Retinal pigment epithelial cell (primary cell): ENCODE data around the gene HMGB1.

Experiments
- DNase-seq: peaks from one replicate; pipeline ENCODE4 v3.0.0-alpha.2; 2010; ENCODE audit warnings: low read depth
- H3K4me3 ChIP-seq: 2 replicates; pipeline ENCODE4 v1.5.1; 2011; ENCODE audit warnings: mild to moderate bottlenecking, low read length, control low read depth, moderate library complexity
- TF ChIP-seq, protein P1 (sequence below): conservative IDR thresholded peaks from 2 replicates; pipeline ENCODE4 v1.5.1; 2011; ENCODE audit warnings: low read depth, low read length, control low read depth, inconsistent platforms

The HMGB1 gene

DNA sequence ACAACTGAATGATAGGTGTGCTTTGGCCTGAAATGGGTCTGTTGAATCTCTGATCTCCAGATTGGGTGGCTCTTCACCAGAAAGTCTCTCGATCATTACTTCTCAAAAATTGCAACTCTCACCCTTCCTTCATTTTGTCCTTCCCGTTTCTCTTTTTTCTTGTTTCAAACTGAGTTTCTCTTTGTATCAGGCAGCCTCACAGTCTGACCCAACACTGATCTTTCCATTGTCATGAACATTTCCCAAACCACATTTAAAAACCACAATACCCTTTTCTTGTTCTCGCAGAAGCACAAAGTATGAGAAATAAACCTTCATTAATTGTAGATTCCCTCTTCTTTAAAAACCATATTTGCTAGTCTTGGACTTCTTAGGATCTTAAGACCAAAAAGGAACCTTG, 33.6 kb upstream of the HMGB1 start:
- TF ChIP-seq, protein P1, sequence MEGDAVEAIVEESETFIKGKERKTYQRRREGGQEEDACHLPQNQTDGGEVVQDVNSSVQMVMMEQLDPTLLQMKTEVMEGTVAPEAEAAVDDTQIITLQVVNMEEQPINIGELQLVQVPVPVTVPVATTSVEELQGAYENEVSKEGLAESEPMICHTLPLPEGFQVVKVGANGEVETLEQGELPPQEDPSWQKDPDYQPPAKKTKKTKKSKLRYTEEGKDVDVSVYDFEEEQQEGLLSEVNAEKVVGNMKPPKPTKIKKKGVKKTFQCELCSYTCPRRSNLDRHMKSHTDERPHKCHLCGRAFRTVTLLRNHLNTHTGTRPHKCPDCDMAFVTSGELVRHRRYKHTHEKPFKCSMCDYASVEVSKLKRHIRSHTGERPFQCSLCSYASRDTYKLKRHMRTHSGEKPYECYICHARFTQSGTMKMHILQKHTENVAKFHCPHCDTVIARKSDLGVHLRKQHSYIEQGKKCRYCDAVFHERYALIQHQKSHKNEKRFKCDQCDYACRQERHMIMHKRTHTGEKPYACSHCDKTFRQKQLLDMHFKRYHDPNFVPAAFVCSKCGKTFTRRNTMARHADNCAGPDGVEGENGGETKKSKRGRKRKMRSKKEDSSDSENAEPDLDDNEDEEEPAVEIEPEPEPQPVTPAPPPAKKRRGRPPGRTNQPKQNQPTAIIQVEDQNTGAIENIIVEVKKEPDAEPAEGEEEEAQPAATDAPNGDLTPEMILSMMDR, result no peak
- no peak for DNase-seq
- H3K4me3 ChIP-seq, result no peak overlapping the region

DNA sequence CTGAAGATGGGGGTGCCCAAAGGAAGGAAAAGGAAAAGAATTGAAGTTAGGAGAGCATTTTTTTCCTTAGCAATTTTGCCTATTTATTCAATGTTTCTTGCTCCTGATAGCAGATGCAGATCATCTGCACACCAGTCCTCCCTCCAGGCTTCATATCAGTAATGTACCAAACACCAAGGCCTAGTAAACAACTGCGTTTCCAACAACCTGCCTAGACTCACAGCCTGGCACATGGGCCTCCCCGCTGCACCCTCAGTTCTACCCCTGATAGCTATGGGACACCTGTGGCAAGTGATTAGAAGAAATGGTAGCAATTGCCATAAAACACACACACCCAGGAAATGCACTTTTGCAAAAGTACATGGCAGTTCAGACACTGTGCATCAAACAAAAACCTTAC, 30.4 kb upstream of the HMGB1 start:
- TF ChIP-seq, protein P1, result no peak
- DNase-seq, result no peak

DNA sequence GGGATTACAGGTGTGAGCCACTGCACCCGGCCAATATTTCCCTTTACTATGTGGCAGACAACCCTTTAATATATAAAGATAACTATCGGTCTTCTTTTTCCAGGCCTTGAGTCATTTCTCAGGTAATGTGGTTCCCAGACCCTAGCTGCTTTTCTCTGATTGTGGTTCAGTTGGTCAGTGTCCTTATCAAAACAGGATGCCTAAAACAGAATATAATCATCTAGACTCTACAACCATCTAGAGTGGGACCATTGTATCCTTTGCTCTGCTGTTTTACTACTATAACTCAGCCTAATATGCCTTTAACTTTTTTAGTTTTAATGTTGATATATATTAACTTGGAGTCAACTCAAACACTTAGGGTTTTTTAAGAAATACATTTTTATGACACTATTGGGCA, 30.0 kb upstream of the HMGB1 start:
- no peak for DNase-seq
- TF ChIP-seq, protein P1, result no peak
- no peak overlapping the region for H3K4me3 ChIP-seq

More for the DNA sequence above, 30.4 kb upstream of the HMGB1 start:
- no peak overlapping the region for H3K4me3 ChIP-seq

DNA sequence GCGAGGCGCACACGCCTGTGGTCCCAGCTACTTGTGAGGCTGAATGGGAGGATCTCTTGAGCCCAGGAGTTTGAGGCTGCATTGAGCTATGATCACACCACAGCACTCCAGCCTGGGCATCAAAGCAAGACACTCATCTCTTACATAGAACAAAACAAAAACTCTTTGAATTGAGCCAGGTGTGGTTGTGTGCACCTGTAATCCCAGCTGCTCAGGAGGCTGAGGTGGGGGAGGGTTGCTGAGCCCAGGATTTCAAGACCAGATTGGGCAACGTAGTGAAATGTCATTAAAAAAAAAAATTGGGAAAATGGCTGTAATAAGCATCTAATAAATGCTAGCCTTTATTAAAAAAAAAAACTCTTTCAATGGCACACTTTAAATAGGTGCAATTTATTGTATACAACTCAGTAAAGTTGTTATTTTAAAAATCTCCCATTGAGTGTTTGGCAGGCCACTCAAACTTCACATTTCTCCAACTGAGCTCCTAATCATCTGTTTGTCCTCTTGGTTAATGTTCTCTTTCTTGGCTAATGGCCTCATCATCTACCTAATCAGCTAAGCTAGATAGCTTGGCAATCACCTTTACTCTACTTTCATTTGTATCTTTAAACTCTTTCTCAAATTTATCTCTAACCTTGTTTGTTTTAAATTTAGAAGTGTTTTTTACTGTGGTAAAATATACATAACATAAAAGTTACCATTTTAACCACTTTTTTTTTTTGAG, 28.1 kb upstream of the HMGB1 start:
- no peak overlapping the region for H3K4me3 ChIP-seq
- DNase-seq, result no peak
- TF ChIP-seq, protein P1, result no peak

DNA sequence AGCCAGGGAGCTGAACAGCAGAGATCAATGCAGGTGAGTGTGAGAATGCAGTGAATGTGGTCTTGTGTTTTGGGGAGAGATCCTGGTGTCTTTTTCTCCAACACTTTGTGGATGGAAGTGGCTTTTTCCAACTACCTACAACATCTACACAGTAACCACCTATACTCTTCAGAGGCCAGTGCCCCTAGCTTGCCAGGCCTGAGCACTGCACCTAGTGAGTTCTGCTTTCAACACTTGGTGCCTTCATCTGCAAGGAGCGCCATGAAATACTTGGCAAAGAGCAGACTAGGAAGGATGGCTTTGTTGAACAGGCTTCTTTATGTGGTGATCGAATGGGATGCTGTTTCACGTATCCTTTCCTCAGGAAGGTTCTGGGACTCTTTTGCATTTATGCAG, 21.3 kb upstream of the HMGB1 start:
- no peak overlapping the region for H3K4me3 ChIP-seq
- DNase-seq, result no peak
- TF ChIP-seq, protein P1, result no peak

DNA sequence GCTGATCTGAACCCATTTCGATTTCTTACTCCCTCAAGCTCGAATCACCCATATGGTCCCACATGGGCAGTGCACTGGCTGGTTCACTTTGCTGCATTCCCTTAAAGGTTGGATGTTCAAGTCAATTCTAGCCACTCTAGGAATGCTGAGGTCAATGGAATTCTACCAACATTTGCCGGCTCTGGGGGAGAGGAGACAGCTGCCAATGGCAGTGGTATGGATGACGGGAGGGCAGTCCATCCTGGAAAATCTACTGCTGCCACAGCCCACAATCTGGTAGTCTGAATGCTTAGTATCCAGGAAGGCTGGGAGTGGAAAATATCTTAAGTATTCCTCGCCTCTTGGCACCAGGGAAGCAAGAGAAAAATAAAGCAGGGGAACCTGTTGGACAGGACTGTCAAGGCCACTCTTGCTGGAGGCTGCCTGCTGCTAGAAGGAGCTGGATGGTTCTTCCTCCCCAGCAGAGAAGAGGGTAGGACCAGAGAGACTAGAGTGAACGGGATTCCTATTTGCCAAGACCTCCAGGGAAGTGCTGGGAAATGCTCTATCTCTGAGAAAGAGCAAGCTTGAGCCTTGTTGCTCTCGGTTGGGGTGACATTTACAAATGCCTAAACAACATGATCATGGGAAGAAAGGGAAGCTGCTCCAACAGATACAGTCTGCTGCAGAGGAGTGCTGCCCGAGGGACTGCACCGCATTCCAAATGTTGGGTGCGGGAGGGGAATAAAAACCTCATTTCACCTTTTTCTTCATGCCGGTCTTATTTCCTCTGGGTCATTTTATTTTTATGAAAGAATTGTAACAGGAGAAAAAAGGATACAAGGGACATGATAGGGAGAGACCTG, 20.7 kb upstream of the HMGB1 start:
- no peak for DNase-seq
- TF ChIP-seq, protein P1, result no peak
- no peak overlapping the region for H3K4me3 ChIP-seq
